ENCODE measurements around the gene MT4. TPM values are rescaled to one million over a fixed set of nuclear protein-coding genes. Genes with fewer than 3 reads are reported as not detected.

Gene MT4
- total RNA-seq, 1 donor from 2014 or later, result not detected

GRCh38 chr16:56519459-56520250, 45.2 kb upstream of the MT4 start, which contains the start of gene BBS2:
Gene BBS2, minus strand, starts transcription at chr16:56520024. Its CDS starts 162 bp downstream, at chr16:56519862.
- ATAC-seq (ENCODE audit: low read depth) (peak; percentile 92), DNase-seq (peak; percentile 94)
- intact Hi-C loops (cut with micrococcal nuclease), result loop anchor here (1.0 to 10.0 kb wide), 5 partner anchors 55 to 211 kb away; partner anchors contain the start of genes MT1X, MT2A, NUDT21 and NUP93
- H3K4me3 Mint-ChIP-seq, result peak within 1 kb of the TSS; percentile 87
- H3K27ac Mint-ChIP-seq, result peak within 1 kb of the TSS; percentile 87
- peaks cover 20% of the 10 kb centered on the region for H3K4me1 Mint-ChIP-seq
- ChIA-PET CTCF (no interaction called here), POLR2A (interaction anchor here (0.7 to 1.3 kb wide), 3 partner anchors 10 to 179 kb away, joined by 3 to 8 read pairs (median 5); partner anchors contain the start of genes NUDT21 and OGFOD1)
- H3K36me3 Mint-ChIP-seq (ENCODE audit: low read depth), result no peaks in the 10 kb centered on the region
- no peaks in the 10 kb centered on the region for H3K9me3 Mint-ChIP-seq
- no peaks in the 10 kb centered on the region for H3K27me3 Mint-ChIP-seq
- no peak for TF ChIP-seq CTCF (IDR thresholded peaks at IDR 0.05)

GRCh38 chr16:56520251-56520577, 44.7 kb upstream of the MT4 start:
- peaks cover 20% of the 10 kb centered on the region for H3K4me1 Mint-ChIP-seq
- no peak for ATAC-seq (ENCODE audit: low read depth)

GRCh38 chr16:56525236-56525635, 39.6 kb upstream of the MT4 start:
- no peaks in the 10 kb centered on the region for H3K9me3 Mint-ChIP-seq
- H3K27ac Mint-ChIP-seq, result no peak overlapping the region
- H3K4me1 Mint-ChIP-seq, result peaks cover 5% of the 10 kb centered on the region
- ATAC-seq (ENCODE audit: low read depth), result no peak
- CTCF ChIA-PET, result no interaction called here
- POLR2A ChIA-PET, result no interaction called here
- no peak for DNase-seq
- no peak overlapping the region for H3K4me3 Mint-ChIP-seq
- H3K36me3 Mint-ChIP-seq (ENCODE audit: low read depth), result no peaks in the 10 kb centered on the region
- no peak for TF ChIP-seq CTCF (IDR thresholded peaks at IDR 0.05)
- H3K27me3 Mint-ChIP-seq, result peaks cover 19% of the 10 kb centered on the region
- intact Hi-C loops (cut with micrococcal nuclease), result no loop called here

More at GRCh38 chr16:56520251-56520577, 44.7 kb upstream of the MT4 start:
- no peak for TF ChIP-seq CTCF (IDR thresholded peaks at IDR 0.05)
- CTCF ChIA-PET, result no interaction called here
- H3K4me3 Mint-ChIP-seq, result peak overlapping the region; percentile 87
- H3K27me3 Mint-ChIP-seq, result no peaks in the 10 kb centered on the region
- no peak for DNase-seq
- peak overlapping the region; percentile 87 for H3K27ac Mint-ChIP-seq
- POLR2A ChIA-PET, result interaction anchor here (0.7 kb wide), 1 partner anchor 179 kb away, joined by 3 read pairs; no protein-coding TSS in a partner anchor
- intact Hi-C loops (cut with micrococcal nuclease), result loop anchor here (1.0 kb wide), 2 partner anchors 88 to 210 kb away; partner anchors contain the start of genes MT2A and NUP93
- H3K36me3 Mint-ChIP-seq (ENCODE audit: low read depth), result no peaks in the 10 kb centered on the region
- H3K9me3 Mint-ChIP-seq, result no peaks in the 10 kb centered on the region

- Mint-ChIP-seq H3K9me3 (no peaks in the 10 kb centered on the region), H3K4me1 (no peaks in the 10 kb centered on the region), H3K4me3 (no peak overlapping the region), H3K36me3 (ENCODE audit: low read depth) (no peaks in the 10 kb centered on the region), H3K27ac (no peak overlapping the region), H3K27me3 (peaks cover 38% of the 10 kb centered on the region)
- ATAC-seq (ENCODE audit: low read depth) (no peak), DNase-seq (no peak)
- POLR2A ChIA-PET, result no interaction called here
- CTCF ChIA-PET, result no interaction called here
- intact Hi-C loops (cut with micrococcal nuclease), result no loop called here
- no peak for TF ChIP-seq CTCF (IDR thresholded peaks at IDR 0.05)
These were observed 34.0 kb upstream of the MT4 start for GRCh38 chr16:56530872-56531271.

- CTCF ChIA-PET, result no interaction called here
- intact Hi-C loops (cut with micrococcal nuclease), result no loop called here
- POLR2A ChIA-PET, result no interaction called here
These were observed 32.2 kb upstream of the MT4 start for GRCh38 chr16:56532714-56533113.

More at GRCh38 chr16:56532714-56533113, 32.2 kb upstream of the MT4 start:
- peaks cover 34% of the 10 kb centered on the region for H3K27me3 Mint-ChIP-seq
- no peaks in the 10 kb centered on the region for H3K9me3 Mint-ChIP-seq
- H3K27ac Mint-ChIP-seq, result no peak overlapping the region
- no peak overlapping the region for H3K4me3 Mint-ChIP-seq
- no peak for DNase-seq
- ATAC-seq (ENCODE audit: low read depth), result no peak
- no peaks in the 10 kb centered on the region for H3K36me3 Mint-ChIP-seq (ENCODE audit: low read depth)
- H3K4me1 Mint-ChIP-seq, result no peaks in the 10 kb centered on the region
- TF ChIP-seq CTCF (IDR thresholded peaks at IDR 0.05), result no peak

Data from activated B cell treated with CpG ODN at 0.5 μM for 24 hours (primary cell).